H54 (cell line): ENCODE data around the gene UACA.
"Not testable (repeated sequence)": the region's sequence is repeated elsewhere in the genome, so short reads cannot be mapped to it uniquely, and the experiment has no call there.

ENCODE experiments used
- DNase-seq: peaks from one replicate; pipeline ENCODE4 v3.0.0; 2011; ENCODE audit warnings: low spot score, mixed read lengths; ENCODE audit not compliant: insufficient read length
- FAIRE-seq: peaks from 3 replicates; lab custom pipeline; 2011; peaks lifted over from hg19 to GRCh38; lab: Jason Lieb, UNC
- POLR2A ChIP-seq: IDR thresholded peaks from 2 replicates; pipeline ENCODE4 v1.6.1; 2011; ENCODE audit warnings: low read depth, mild to moderate bottlenecking, low read length

UACA gene

DNA sequence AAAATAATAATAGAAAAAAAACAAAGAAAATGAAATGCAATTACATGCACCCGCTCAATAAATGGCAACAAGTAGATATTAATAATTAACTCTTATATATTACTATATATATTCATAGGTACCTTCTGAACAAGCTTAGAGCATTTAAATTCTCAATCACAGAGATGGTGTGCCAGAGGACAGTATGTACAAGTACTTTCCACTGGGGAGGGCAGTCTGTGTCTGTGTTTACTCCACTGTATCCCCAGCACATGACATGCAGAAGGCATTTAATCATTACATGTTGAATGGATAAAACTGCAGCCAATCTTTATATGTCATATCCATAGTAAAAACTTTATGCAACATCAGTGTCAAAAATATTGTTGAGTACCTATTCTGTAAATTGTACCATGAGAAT, 97.8 kb downstream of the UACA start:
- TF ChIP-seq POLR2A, result no peak
- no peak for FAIRE-seq
- DNase-seq, result no peak

DNA sequence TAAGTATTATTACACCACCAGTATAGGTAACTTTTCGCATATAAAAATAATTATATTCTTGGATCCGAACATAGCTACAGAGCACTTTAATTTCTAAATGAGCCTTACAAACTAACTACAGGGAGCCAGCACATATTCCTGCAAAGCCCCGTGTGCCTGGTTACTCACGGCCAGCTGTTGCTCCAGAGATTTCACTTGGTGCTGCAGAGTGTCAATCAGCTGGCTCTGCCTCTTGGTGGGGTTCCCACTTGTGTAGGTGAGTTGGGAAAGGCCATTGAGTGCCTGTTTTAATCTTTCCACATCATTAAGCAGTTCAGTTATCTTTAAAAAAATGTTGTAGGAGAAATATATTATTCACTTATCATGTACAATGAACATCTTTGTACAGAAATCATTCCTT, 98.9 kb downstream of the UACA start:
- DNase-seq (no peak), FAIRE-seq (no peak)
- no peak for TF ChIP-seq POLR2A

DNA sequence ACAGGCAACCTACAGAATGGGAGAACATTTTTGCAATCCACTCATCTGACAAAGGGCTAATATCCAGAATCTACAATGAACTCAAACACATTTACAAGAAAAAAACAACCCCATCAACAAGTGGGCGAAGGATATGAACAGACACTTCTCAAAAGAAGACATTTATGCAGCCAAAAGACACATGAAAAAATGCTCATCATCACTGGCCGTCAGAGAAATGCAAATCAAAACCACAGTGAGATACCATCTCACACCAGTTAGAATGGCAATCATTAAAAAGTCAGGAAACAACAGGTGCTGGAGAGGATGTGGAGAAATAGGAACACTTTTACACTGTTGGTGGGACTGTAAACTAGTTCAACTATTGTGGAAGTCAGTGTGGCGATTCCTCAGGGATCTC, 100.3 kb downstream of the UACA start:
- DNase-seq, FAIRE-seq: not testable (repeated sequence)

DNA sequence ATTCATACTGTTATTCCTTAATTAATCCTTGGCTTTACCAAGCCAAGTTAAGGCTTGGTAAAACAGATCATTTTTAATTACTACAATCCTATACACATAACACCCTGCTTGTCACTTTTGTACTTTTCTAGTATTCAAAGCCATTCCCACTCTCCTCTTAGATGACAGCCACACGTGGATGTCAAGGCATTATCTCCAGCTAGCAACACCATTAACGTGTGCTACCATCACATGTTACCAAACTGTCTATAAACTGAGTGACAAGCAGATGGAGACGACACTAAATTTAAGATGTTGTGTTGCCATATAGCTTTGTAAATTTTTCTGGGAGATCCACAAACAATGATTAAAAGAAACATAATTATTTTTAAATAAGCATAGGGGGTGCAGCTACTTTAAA, 103.7 kb downstream of the UACA start:
- no peak for DNase-seq
- FAIRE-seq, result no peak
- no peak for TF ChIP-seq POLR2A

DNA sequence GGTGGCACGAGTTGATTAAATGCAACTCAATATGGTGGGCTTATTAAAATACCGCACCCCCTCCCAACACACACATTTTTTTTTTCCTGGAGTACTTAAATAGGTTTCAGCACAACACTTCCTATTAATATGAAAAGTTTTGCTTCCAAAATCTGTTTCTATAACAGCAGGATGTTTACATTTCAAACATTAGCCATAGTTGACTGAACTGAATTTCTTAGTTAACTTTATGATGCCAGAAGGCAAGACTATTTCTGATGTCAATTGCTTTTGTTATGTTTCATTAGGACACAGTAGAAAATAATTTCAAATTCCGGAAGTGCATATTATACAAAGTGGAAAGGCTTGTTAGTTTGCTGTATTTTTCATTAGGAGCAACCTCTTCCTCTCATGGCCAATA, 104.7 kb downstream of the UACA start:
- FAIRE-seq (no peak), DNase-seq (no peak)
- TF ChIP-seq POLR2A, result no peak

DNA sequence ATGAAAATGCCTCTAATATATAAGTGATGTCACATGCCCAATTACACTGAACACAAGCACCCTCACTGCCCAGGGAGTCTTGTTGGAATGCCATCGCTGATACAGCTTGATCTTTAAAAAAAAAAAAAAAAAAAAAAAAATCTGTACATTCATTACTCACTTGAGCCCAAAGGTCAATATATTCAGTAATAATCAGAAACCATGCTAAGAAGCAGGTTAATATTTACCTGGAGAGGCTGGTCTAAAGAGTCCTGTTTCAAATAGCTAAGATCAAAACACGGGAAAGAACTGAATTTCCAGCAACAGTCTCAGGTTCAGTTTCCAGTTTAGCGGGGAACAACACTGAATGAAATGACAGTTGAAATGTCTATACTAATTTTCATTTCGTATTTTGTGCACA, 109.9 kb downstream of the UACA start:
- no peak for TF ChIP-seq POLR2A
- DNase-seq (no peak), FAIRE-seq (no peak)

DNA sequence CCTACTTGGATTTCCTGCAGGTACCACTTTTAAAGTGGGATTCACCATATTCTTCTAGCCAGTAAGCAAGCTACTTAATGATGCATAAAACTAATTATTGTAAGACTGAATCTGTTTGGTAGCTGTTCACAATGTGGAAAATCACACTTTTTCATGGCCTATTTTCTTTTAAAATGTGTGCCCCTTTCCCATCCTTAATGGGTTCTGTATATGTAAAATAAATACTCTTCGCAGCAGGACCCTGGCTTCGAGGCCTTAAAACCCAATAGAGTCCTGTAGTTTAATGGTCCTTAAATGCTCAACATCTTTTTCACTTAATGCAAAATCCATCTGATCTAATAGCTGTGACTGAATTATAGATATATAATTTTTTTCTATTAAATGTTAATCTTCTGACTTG, 111.0 kb downstream of the UACA start:
- FAIRE-seq (no peak), DNase-seq (no peak)
- TF ChIP-seq POLR2A, result no peak

DNA sequence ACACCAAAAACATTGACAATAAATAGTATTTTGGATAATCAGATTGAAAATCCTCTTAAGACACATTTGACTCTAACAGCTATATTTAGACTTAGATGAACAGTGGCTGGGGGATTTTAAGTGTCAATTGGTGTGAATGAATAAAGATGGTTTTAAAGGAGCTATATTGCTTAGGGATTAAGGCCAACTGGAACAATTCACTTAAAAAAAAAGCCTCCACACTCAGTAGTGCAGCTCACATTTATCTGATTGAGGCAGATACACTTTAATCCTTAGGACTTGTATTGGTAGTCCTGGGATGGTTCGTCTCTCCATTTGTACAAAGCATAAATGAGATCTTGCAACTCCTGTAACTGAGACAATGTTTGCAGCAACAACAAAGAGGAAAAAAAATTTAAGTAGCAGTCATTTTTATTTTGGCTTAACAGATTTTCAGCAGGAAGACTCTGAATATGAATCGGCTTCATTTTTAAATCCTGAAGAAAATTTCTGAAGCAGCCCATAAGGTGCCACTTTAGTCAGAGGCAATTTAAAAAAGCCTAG, 112.0 kb downstream of the UACA start:
- no peak for TF ChIP-seq POLR2A
- FAIRE-seq (no peak), DNase-seq (no peak)

DNA sequence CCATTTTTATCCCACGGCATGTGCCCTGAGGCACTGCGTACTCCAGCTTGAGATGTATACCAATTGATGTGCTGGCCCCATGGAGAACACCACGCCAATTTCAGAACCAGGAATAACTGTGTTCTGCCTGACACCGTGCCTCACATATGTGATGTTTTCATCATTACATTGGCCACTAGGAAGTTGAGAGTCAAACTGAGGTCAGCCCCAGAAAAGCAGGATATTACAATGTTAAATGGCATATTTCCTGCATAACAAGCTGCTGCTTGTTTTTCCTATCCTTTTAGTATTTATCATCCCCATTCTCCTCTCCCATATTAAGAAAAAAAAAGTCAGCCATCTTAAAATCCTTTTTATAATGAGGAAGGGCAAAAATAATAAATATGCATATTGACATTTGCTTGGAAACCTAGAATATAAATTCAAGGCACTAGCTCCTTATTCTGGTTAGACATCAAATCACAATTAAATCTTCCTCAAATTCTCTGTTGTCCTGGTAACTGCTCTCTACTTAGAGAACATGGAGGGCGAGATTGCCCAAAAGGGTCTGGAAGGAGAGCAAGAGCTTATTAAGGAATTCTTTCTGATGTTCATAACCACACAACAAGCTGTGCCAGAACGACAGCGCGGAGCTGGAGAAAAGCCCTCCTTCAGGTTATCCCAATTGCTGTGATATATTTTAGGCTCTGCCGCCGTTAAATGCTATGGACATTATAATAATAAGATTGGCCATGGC, 112.6 kb downstream of the UACA start:
- DNase-seq (no peak), FAIRE-seq (no peak)
- no peak for TF ChIP-seq POLR2A

DNA sequence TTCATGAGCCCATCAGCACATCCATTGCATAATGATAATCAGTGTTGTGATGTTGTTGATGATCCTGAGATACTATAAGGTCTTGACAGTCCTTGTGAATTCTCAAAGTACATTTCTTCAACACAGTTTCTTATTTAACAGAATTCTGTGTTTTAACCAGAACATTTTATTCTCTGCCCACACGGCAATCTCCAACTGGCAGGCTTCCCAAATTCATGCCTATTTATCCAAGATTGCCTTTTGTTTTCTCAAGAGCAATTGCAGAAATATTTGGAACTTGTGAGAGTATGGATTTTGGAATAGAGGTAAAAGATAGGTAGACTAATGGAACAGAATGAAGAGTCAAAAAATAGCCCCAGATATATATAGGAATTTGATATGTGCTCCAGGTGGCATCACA, 116.0 kb downstream of the UACA start:
- DNase-seq (no peak), FAIRE-seq (no peak)
- no peak for TF ChIP-seq POLR2A

DNA sequence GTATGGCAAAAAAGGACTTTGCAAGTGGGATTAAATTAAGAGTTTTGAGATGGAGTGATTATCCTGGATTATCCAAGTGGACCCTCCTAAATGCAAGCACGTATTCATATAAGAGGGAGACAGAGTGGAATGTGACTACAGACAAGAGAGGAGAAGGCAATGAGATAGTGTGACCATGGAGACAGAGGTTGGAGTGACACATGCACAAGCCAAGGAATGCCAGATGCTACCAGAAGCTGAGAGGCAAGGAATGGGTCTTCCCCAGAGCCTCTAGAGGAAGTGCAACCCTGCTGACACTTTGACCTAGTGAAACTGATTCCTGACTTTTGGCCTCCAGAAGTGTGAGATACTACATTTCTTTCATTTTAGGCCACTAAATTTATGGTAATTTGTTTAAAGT, 117.2 kb downstream of the UACA start:
- DNase-seq (no peak), FAIRE-seq (no peak)
- no peak for TF ChIP-seq POLR2A

DNA sequence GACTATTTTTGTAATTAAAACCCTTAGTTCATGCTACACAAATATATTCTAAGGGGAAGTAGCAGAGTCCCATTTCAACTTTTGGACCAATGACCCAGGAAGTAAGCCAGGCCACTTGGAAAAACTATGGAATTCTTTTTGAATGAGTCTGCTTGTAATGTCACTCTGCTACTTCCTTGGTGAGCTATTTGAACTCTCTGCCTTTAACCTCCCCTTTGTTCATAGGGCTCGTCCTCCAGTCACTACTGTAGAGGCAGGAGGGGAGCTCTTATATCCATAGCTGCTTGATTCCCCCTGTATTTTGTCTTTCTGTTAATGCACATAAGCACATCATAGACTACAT, 119.6 kb downstream of the UACA start:
- FAIRE-seq (peak; percentile 6), DNase-seq (peak; percentile 29)
- no peak for TF ChIP-seq POLR2A

DNA sequence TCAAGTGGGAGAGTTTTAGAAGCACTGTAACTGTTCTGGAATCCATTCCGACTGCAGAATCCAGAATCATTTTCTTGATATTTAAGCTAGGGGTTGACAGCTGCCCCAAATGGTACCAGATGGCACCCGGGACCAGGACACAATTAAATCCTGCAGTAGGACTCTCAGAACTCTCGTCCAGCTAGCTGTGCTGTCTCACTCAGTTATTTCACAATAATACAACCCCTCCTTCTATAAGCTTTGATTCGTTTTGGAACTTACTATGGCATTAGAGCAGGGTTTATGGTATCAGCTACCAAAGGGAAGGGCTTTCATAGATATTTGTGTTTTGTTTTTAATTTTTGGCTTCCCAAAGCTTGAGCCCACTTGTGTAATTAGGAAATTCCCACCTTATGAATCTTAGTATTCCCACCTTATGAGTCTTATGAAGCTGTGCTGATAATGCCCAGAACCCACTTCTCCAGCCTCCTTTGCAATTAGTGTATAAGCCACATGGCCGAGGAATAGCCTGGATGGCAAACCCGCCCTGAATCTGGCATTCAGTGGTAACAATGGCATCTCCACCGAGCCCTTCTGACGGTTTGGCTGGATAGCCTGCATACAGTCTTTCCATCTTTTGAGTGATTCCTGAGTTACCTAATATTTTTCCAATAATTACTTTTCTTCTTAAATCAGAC, 120.1 kb downstream of the UACA start:
- FAIRE-seq (no peak), DNase-seq (no peak)
- no peak for TF ChIP-seq POLR2A

DNA sequence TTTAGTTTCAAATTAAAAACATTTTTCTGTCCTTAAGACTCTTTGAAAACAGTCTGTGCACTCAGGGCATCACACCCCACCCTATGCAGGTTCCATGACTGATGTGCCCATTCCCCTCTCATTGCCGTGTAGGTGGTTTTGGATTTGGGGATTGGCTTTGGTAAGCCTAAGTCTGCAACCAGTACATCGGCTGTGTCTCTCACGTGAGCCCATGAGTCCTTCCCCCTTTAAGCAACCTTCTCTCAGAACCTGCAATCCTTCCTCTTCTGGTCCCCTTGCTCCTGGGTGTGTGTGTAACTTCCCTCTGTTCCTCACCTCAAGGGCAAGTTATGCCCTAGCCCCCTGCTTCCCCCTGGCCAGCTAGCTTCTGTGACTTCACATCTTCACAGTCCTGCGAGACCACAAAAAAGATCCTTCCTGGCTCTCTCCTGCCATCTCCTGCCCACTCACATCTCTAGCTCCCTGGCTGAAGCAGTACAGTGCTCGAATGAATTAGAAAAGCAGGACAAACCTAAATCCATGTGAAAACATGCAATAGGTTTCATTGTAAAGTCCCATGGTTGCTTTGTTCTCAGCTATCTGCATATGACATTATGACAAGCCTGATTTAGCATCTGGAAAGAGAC, 126.7 kb downstream of the UACA start:
- TF ChIP-seq POLR2A, result no peak
- no peak for DNase-seq
- no peak for FAIRE-seq

DNA sequence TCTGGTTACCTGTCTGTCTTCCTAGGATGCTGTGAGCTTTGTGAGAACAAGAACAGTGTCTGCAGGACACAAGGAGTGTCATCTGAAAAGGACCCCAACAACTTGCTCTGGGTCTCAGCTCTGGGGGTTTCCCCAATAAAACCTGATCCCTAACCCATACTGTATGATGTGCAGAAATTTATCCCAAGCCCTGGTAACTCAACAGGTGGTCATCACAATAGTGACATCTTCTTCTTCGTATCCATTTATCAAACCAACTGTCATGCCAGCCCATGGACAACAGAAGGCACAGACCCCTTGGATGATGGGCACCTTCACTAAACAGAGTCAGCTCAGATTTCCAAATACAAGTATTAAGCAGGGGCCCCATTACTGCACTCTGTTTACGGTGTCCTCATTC, 127.5 kb downstream of the UACA start:
- no peak for TF ChIP-seq POLR2A
- DNase-seq (no peak), FAIRE-seq (no peak)
